Measurements from ENCODE around the gene AKT2. TPM values are rescaled to one million over a fixed set of nuclear protein-coding genes. Genes with fewer than 3 reads are reported as not detected.

Gene AKT2
- total and polyA plus RNA-seq, 2 of the 8 experiments (the other 6 are each of a cell fraction or from before 2014, with no cell fraction given) = 151 to 183 TPM

DNA sequence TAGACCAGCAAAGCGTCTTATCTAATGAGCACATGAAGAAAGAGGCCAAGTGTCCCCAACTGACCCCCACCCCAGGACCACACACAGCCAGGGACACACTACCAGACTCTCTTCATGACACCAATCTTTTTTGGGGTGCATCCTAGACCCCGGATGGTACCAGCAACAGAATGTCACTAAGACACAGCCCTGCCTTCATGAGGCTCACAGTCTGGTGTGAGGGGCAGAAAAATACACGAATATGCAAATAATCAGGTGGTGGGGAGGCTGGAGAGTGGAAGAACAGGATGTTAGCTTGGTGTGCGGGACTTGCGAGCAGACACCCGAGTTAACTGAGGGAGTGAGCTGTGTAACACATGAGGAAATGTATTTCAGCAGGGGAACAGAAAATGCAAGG, 17.5 kb downstream of the AKT2 start:
- Histone ChIP-seq H4K20me1 (replicated peaks in 1 of 2; ENCODE audit: control insufficient read depth in 1 of 2, insufficient read depth in 2 of 2, low read length in 2 of 2) (peaks cover 2 to 27% of the 10 kb centered on the region in 2 experiments), H3K4me1 (replicated peaks in 1 of 4; ENCODE audit: control insufficient read depth in 3 of 4, insufficient read depth in 4 of 4, low read length in 3 of 4) (peaks cover 0 to 7% (median 1%) of the 10 kb centered on the region in 4 experiments; a peak in 3 of 7 replicates), H3K36me3 (ENCODE audit: control insufficient read depth in 2 of 4, insufficient read depth in 4 of 4, low read length in 3 of 4) (peaks cover 0 to 16% (median 4%) of the 10 kb centered on the region in 4 experiments; a peak in 3 of 8 replicates), H4K8ac (ENCODE audit: extremely low read depth, insufficient read depth, low read length) (no peak overlapping the region; the same call in 1 of the 2 replicates), H2AFZ (ENCODE audit: low read length) (no peak overlapping the region), H2BK15ac (ENCODE audit: low read length) (no peak overlapping the region), H2BK120ac (replicated peaks; ENCODE audit: low read depth, low read length) (no peak overlapping the region), H4K91ac (replicated peaks; ENCODE audit: insufficient read length, low read length) (no peak overlapping the region), H3K79me1 (ENCODE audit: low read depth, low read length) (peaks cover 24% of the 10 kb centered on the region), H4K5ac (ENCODE audit: insufficient read length, low read depth, low read length) (no peak overlapping the region), H3K9me3 (ENCODE audit: insufficient read depth in 2 of 2, low read depth in 1 of 2, low read length in 1 of 2) (no peaks in the 10 kb centered on the region), H3K79me2 (ENCODE audit: control insufficient read depth in 1 of 2, insufficient read depth in 2 of 2, low read length in 2 of 2) (peaks cover 0 to 35% of the 10 kb centered on the region in 2 experiments; a peak in 2 of 4 replicates), H3K9ac (replicated peaks in 1 of 4; ENCODE audit: extremely low read depth in 1 of 4, low read depth in 3 of 4, low read length in 3 of 4) (no peak overlapping the region), H3K4ac (replicated peaks; ENCODE audit: insufficient read length, low read depth, low read length) (no peak overlapping the region), H3K4me2 (ENCODE audit: insufficient read depth in 1 of 2, low read depth in 2 of 2, low read length in 2 of 2) (no peak overlapping the region), H3K23me2 (ENCODE audit: low read depth, low read length) (no peaks in the 10 kb centered on the region; the same call in 1 of the 2 replicates), H2BK20ac (ENCODE audit: low read length) (no peak overlapping the region), H2BK5ac (ENCODE audit: low read depth, low read length) (peak overlapping the region; percentile 60; the same call in 1 of the 2 replicates), H2AK5ac (ENCODE audit: low read depth, low read length) (no peak overlapping the region; the same call in 1 of the 2 replicates), H3K27me3 (replicated peaks in 1 of 4; ENCODE audit: control insufficient read depth in 3 of 4, extremely low read depth in 1 of 4, insufficient read depth in 3 of 4, low read length in 3 of 4) (no peaks in the 10 kb centered on the region), H3K4me3 (ENCODE audit: extremely low read depth in 1 of 4, insufficient read depth in 2 of 4, low read depth in 3 of 4, low read length in 4 of 4) (no peak overlapping the region), H3K27ac (ENCODE audit: low read depth, low read length) (no peak overlapping the region), H3K18ac (ENCODE audit: extremely low read depth, low read length) (no peak overlapping the region), H3K56ac (replicated peaks; ENCODE audit: insufficient read length, low read depth, low read length) (no peak overlapping the region), H2BK12ac (ENCODE audit: low read depth, low read length) (no peak overlapping the region), H3K23ac (ENCODE audit: insufficient read length) (no peak overlapping the region), H3K14ac (ENCODE audit: insufficient read length) (no peak overlapping the region)
- DNase-seq (ENCODE audit: low read depth in 1 of 2, low spot score in 2 of 2) = no peak
- ChIA-PET POLR2A (ENCODE audit: partially characterized antibody) (interaction anchor here (2.1 to 3.0 kb wide), 2 partner anchors 13 to 15 kb away, joined by 8 read pairs; no protein-coding TSS in a partner anchor), CTCF (ENCODE audit: partially characterized antibody) (interaction anchor here (0.6 to 3.1 kb wide), 13 partner anchors 11 to 57 kb away, joined by 3 to 11 read pairs (median 8); partner anchors contain the start of genes AKT2 and TTC9B)
- no peak for FAIRE-seq
- WGBS, 2 experiments (ENCODE audit: extremely low coverage in 1 of 2, insufficient coverage in 1 of 2, insufficient read length in 1 of 2, insufficient replicate concordance in 2 of 2, low coverage in 1 of 2, low lambda C conversion rate in 2 of 2, missing lambda C conversion rate in 1 of 2) = 92% methylated on average over 6 of the region's 6 CpGs; no CpG with 5 or more reads in 1 of the 2 experiments
- TF ChIP-seq HDAC6 (IDR thresholded peaks at IDR 0.05; ENCODE audit: low read depth, low read length) (no peak), POLR2AphosphoS5 (IDR thresholded peaks at IDR 0.05; ENCODE audit: low read depth, low read length) (no peak), JUND (IDR thresholded peaks at IDR 0.05; ENCODE audit: low read length) (no peak), RBBP5 (IDR thresholded peaks at IDR 0.05; ENCODE audit: borderline replicate concordance, low read depth, low read length) (no peak)

Measured in H1 (cell line).